DMS 273 (cell line): Measurements from ENCODE around the gene AQP6.

ENCODE experiments used
- DNase-seq: peaks from one replicate; lab custom pipeline; 2025; ENCODE audit not compliant: unreplicated experiment; lab: John Stamatoyannopoulos, UW

AQP6 gene

DNA sequence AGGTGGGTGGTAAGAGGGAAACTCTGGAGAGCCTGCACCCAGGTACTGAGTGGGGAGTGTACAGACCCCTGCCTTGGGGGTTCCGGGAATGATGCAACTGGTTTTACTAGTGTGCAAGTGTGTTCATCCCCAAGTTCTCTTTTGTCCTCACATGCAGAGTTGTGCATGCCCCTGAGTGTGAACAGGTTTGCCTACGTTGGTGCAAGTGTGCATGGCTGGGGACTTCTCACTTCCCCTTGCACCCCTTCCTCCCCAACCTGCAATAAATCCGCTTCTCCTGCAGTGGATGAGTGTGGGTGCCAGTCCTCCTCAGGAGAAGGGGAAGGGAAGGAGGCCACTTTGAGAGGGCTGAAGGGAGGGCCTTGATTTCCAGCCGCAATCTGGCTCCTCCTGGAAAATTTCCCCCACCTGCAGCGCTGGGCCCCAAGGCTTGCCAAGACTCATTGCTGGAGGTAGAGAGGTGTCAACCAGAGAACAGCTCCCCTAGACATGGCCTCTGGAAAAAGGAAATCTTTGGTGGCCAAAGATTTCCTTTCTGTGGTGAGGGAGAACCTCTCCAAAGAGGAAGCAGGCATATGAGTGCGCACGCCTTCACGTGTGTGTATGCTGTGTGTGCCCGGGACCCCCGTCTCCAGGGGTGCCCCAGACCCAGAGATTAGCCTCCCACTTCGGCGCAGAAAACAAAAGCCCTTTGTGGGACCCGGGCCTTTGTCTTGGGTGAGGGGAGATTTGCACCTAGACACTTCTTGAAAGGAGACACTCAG, 16.7 kb upstream of the AQP6 start:
- no peak for DNase-seq

DNA sequence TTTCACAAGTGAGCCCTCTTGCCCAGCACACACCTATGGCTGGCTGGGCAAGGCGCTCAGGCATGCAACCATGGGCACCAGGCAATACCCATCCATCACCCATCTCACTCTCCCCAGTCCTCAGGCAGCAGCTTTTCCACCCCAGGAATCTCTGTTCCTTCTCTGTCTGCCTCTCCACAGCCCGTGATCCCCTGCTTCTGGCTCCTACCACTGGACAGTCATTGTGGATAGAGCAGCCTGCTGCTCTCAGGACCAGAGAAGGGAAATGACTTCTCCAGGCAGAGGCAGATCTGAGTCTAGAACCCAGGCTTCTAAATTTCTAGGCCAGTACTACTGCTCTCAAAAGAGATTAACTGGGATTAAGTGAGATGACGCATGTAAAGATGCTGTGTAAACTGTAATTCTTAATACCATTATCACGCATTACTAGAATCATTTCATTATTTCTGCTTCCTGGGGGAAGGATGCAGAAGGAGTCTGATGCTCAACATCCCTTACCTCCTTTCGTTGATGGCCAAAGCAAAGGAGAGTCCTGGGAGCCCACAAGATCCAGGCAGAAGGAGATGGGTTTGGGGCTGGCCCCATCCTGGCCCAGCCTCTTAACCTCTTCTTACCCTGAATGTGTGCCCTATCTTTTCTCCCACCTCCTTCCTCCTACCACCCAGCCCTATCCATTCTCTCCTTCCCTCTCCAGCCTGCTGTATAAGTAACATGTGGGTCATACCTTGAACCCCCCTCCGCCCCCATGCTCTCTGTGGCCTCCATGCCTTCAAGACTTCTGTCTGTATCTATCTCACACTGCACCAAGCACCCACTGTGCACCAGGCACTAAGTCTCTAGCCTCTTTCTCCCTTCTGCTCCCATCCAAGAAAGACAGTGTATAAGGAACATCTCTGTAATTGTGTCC, 15.8 kb upstream of the AQP6 start:
- no peak for DNase-seq

GRCh38 chr12:49957570-49957967, 15.2 kb upstream of the AQP6 start:
- DNase-seq: no peak

GRCh38 chr12:49959685-49960473, 12.9 kb upstream of the AQP6 start:
- no peak for DNase-seq

DNA sequence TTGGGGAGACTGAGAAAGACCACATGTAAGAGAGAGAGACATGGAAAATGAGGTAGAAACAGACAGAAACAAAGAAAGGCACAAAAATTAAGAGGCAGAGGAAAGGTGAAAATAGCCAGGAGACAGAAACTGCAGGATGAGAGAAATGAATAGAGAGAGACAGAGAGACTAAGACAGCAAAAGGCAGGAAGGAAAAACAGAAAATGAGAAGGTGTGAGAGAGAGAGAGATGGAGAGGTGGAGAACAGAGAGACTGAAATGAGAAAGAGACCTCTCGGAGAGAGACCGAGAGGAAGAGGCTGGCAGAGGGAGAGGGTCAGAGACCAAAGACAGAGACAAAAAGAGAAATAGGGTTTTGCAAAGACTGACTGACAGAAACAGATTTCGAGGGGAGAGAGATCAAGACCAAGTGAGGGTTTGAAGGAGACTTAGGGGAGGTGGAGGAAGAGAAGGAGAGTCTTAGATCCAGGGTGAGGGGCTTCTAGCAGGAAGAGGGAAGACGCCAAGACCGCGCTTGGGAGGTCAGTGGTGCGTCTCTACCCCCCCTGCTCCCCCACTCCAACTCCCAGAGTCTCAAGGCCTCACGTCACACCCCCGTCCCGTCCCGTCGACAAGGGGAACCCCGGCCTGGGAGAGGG, 12.2 kb upstream of the AQP6 start:
- no peak for DNase-seq

DNA sequence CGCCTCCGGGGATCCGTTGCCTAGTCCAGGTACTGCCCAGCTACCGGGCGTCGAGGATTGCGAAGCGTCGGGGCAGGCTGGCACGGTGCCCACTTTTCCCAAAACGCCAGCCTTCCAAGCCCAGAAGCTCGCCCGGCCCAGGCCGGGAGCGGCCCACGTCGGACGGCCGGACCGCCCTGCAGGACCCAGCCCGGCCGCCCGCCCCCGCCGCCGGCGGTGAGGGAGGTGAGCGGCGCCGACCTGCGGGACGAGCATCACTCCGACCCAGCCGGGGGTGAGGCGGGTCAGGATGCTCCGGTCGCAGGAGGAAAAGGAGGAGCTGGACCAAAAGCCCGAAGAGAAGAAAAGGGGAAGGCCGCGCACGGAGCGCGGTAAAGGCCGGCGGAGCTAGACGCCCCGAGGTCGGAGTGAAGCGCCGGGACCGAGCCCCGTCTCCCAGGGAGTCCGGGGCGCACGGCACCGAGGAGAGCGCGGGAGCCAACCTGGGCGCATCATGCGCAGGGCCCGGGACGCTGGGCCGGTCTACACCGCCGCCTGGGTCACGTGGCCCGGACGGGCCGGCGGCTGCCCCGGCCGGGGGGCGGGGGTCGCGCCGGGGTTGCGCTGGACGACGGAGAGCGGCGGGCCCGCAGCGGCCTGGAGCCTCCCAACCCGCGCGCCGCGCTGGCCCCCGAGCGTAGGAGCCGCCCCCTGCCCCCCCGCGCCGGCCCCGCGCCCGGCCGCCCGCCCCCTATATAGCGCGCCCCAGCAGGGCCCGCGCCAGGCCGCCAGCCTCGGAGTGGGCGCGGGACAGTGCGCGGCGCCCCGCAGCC, 11.4 kb upstream of the AQP6 start, which contains the start of gene AQP5:
Gene AQP5 (plus strand): TSS at position 762 of the 812 bp plus-strand sequence. CDS start 146 bp downstream, outside the sequence.
- no peak for DNase-seq

- DNase-seq: no peak
Observed at GRCh38 chr12:49961993-49962764, 10.6 kb upstream of the AQP6 start.

DNA sequence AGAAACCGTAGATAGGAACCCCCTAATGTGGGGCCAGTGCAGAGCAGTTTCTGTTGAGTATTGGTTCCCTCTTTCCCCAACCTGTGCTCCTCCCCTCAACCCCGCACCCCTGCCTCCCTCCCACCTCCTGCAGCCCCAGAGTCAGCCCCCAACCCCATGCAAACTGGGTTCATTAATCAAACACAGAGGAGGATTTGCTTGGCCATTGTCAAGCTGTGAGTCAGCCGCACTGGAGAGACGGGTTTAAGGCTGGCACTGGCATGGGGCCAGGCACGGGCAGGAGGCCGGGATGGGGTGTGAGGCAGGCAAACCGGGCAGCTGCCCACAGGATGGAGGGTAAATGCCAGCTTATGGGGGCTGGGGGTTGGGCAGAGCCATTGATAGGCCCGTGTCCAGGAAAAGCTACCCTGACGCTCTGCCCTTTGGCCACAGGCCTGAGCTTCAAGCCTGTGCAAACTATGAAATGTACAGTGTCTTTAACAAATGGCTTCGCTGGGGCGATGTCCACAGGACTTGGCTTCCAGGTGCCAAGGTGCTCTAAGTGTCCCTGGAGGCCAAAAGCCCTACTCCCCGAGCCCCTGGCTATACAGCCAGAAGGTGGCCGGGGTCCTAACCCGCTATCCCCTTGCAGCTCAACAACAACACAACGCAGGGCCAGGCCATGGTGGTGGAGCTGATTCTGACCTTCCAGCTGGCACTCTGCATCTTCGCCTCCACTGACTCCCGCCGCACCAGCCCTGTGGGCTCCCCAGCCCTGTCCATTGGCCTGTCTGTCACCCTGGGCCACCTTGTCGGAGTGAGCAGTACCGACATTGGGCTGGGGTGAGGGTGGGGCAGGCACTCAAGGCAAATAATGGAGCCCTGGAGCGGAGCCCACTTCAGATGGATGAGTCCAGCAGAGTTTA, 9.6 kb upstream of the AQP6 start:
- DNase-seq: peak; percentile 40

GRCh38 chr12:49963976-49964815, 8.6 kb upstream of the AQP6 start:
- no peak for DNase-seq

DNA sequence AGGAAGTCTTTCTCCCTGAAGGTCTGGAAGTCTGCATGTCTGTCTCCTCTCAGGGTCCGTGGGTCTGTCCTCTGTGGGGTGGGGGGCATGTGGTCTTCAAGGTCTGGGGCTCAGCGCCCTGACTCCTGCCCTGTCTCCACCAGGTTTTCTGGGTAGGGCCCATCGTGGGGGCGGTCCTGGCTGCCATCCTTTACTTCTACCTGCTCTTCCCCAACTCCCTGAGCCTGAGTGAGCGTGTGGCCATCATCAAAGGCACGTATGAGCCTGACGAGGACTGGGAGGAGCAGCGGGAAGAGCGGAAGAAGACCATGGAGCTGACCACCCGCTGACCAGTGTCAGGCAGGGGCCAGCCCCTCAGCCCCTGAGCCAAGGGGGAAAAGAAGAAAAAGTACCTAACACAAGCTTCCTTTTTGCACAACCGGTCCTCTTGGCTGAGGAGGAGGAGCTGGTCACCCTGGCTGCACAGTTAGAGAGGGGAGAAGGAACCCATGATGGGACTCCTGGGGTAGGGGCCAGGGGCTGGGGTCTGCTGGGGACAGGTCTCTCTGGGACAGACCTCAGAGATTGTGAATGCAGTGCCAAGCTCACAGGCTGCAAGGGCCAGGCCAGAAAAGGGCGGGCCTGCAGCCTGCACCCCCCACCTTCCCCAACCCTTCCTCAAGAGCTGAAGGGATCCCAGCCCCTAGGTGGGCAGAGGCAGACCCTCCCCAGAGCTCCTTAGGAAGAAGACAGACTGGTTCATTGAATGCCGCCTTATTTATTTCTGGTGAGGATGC, 7.7 kb upstream of the AQP6 start:
- no peak for DNase-seq

DNA sequence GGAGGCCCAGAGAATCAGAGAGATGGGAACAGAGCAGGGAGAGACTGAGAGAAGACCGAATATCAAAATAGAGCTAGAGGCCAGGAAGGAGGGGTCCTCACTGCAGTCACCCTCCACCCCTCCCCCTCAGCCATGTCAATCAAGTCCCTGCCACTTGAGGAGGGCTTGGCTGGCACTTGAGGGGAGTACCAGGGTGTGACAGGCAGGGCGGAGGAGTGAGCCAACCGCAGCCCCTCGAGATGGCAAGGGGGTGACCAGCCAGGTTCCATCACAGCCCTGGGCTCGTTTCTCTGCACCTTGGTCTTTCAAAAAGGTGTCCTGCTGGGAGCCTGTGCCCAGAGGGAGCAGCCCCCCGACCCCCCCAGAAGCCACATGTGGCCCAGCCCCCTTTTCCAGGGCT, 6.9 kb upstream of the AQP6 start:
- no peak for DNase-seq

- no peak for DNase-seq
Observed at GRCh38 chr12:49966511-49967041, 6.2 kb upstream of the AQP6 start.

GRCh38 chr12:49967042-49967776, 5.5 kb upstream of the AQP6 start:
- peak; percentile 91 for DNase-seq

DNA sequence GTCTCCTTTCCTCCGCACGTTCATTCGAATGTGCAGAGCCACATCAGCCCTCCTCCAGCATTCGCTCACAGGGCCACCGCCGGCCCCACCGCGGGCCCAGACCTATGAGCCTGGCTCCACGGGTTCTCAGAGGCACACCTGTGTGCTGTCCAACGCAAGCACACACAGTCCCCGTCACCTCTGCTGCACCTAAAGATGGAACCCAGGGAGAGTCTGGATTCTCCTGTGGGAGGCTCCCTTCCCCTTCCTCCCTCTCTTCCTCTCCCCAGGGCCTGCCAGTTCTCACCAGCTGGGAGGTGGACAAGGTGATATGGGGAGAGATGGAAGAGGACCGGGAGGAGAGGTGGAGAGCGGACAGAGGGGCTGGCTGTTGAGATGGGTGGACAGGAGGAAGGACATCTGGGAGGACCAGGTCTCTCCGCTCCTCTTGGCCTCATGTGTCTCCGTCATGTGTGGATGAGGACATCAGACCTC, 4.9 kb upstream of the AQP6 start:
- DNase-seq: no peak

GRCh38 chr12:49968471-49968870, 4.3 kb upstream of the AQP6 start:
- DNase-seq: no peak
